Hepatocyte (in vitro differentiated cells): Measurements from ENCODE around the gene ANOS1. TPM values are rescaled to one million over a fixed set of nuclear protein-coding genes. Genes with fewer than 3 reads are reported as not detected.

Experiments used
- DNase-seq: peaks from one replicate; pipeline ENCODE4 v3.0.0-alpha.2; 2016; ENCODE audit warnings: low spot score
- H2AFZ ChIP-seq: fragments of 200-600 bp; sonication (generic); 2 replicates; pipeline ENCODE4 v1.6.0; 2016; ENCODE audit warnings: antibody characterized with exemption, mild to moderate bottlenecking
- H3K27ac ChIP-seq: fragments of 200-600 bp; sonication (generic); 2 replicates; pipeline ENCODE4 v1.5.1; 2016; ENCODE audit warnings: mild to moderate bottlenecking
- H3K27me3 ChIP-seq: fragments of 200-600 bp; sonication (generic); 2 replicates; pipeline ENCODE4 v1.6.1; 2016
- H3K36me3 ChIP-seq: fragments of 200-600 bp; sonication (generic); replicated peaks from 2 replicates; pipeline ENCODE4 v1.5.1; 2016; ENCODE audit warnings: low read depth; ENCODE audit not compliant: insufficient read depth
- H3K4me1 ChIP-seq: fragments of 200-600 bp; sonication (generic); 2 replicates; pipeline ENCODE4 v1.5.1; 2016; ENCODE audit warnings: mild to moderate bottlenecking, moderate library complexity; ENCODE audit not compliant: insufficient read depth
- H3K4me2 ChIP-seq: fragments of 200-600 bp; sonication (generic); 2 replicates; pipeline ENCODE4 v1.6.0; 2016
- H3K4me3 ChIP-seq: fragments of 200-600 bp; sonication (generic); 2 replicates; pipeline ENCODE4 v1.5.1; 2016; ENCODE audit warnings: mild to moderate bottlenecking
- H3K79me2 ChIP-seq: fragments of 200-600 bp; sonication (generic); 2 replicates; pipeline ENCODE4 v1.6.0; 2017; ENCODE audit warnings: mild to moderate bottlenecking
- H3K9me2 ChIP-seq: fragments of 200-600 bp; sonication (generic); replicated peaks from 2 replicates; pipeline ENCODE4 v1.6.0; 2017; ENCODE audit warnings: mild to moderate bottlenecking; ENCODE audit not compliant: insufficient read depth
- H3K9me3 ChIP-seq: fragments of 200-600 bp; sonication (generic); 2 replicates; pipeline ENCODE4 v1.5.1; 2016; ENCODE audit warnings: low read depth, mild to moderate bottlenecking
- H4K20me1 ChIP-seq: fragments of 200-600 bp; sonication (generic); 2 replicates; pipeline ENCODE4 v1.6.0; 2016; ENCODE audit warnings: mild to moderate bottlenecking; ENCODE audit not compliant: insufficient read depth, poor library complexity, severe bottlenecking
- CTCF ChIP-seq: fragments of 200-600 bp; sonication (generic); IDR thresholded peaks from 2 replicates; pipeline ENCODE4 v1.5.1; 2016; ENCODE audit warnings: antibody characterized with exemption, mild to moderate bottlenecking; ENCODE audit not compliant: poor library complexity
- EZH2 ChIP-seq: fragments of 200-600 bp; sonication (generic); IDR thresholded peaks from 2 replicates; pipeline ENCODE4 v1.6.1; 2016; ENCODE audit warnings: antibody characterized with exemption, mild to moderate bottlenecking, borderline replicate concordance
- EZH2phosphoT487 ChIP-seq: fragments of 200-600 bp; sonication (generic); IDR thresholded peaks from one replicate; pipeline ENCODE4 v1.6.1; 2018; ENCODE audit warnings: antibody characterized with exemption, mild to moderate bottlenecking, low read depth, moderate library complexity; ENCODE audit not compliant: unreplicated experiment, severe bottlenecking
- WGBS: methylation state at CpG from one replicate; pipeline ENCODE4 v1.1.6; 2016; ENCODE audit warnings: low lambda C conversion rate; ENCODE audit errors: missing lambda C conversion rate; 5-methylcytosine and 5-hydroxymethylcytosine counted together
- polyA plus RNA-seq: library from polyadenylated mRNA; unstranded; fragments of >200 nt; fragmentation: Nextera tagmentation; extraction: Ambion mirVana; gene quantifications from 2 replicates; pipeline ENCODE4 v1.2.1, GENCODE V29; 2016
- total RNA-seq: library from RNA; depleted of rRNA; stranded (reverse); fragments of >200 nt; gene quantifications from 2 replicates; pipeline ENCODE4 v1.2.3, GENCODE V29; 2014

Gene ANOS1
- total and polyA plus RNA-seq, 2 experiments from 2014 or later, result 3.1 to 6.4 TPM

GRCh38 chrX:8565729-8566128, 166.2 kb downstream of the ANOS1 start:
- H3K4me1 ChIP-seq, result no peaks in the 10 kb centered on the region
- H4K20me1 ChIP-seq, result no peaks in the 10 kb centered on the region
- H3K9me2 ChIP-seq, result no peaks in the 10 kb centered on the region
- no peak for TF ChIP-seq EZH2
- TF ChIP-seq EZH2phosphoT487, result no peak
- no peak for TF ChIP-seq CTCF
- H3K27ac ChIP-seq, result no peak overlapping the region
- WGBS, result 72% methylated on average over 8 of the region's 8 CpGs
- H3K4me2 ChIP-seq, result no peak overlapping the region
- H3K4me3 ChIP-seq, result no peak overlapping the region
- no peak overlapping the region for H2AFZ ChIP-seq
- H3K9me3 ChIP-seq, result no peaks in the 10 kb centered on the region
- H3K79me2 ChIP-seq, result no peaks in the 10 kb centered on the region
- no peaks in the 10 kb centered on the region for H3K36me3 ChIP-seq
- no peak for DNase-seq
- no peaks in the 10 kb centered on the region for H3K27me3 ChIP-seq

- Histone ChIP-seq H3K4me2 (no peak overlapping the region), H3K79me2 (no peaks in the 10 kb centered on the region), H2AFZ (no peak overlapping the region), H3K27me3 (no peaks in the 10 kb centered on the region), H3K27ac (no peak overlapping the region), H3K36me3 (no peaks in the 10 kb centered on the region), H3K4me1 (no peaks in the 10 kb centered on the region), H4K20me1 (no peaks in the 10 kb centered on the region), H3K9me2 (no peaks in the 10 kb centered on the region), H3K4me3 (no peak overlapping the region), H3K9me3 (no peaks in the 10 kb centered on the region)
- no peak for DNase-seq
- WGBS, result 77% methylated on average over 1 of the region's 1 CpG
- TF ChIP-seq EZH2phosphoT487, result no peak
- TF ChIP-seq EZH2, result no peak
- no peak for TF ChIP-seq CTCF
Measured at GRCh38 chrX:8548446-8548845, 183.5 kb downstream of the ANOS1 start.

GRCh38 chrX:8546715-8547114, 185.2 kb downstream of the ANOS1 start:
- H3K4me3 ChIP-seq, result no peak overlapping the region
- H3K9me2 ChIP-seq, result no peaks in the 10 kb centered on the region
- no peak overlapping the region for H2AFZ ChIP-seq
- no peak overlapping the region for H3K27ac ChIP-seq
- H3K27me3 ChIP-seq, result no peaks in the 10 kb centered on the region
- 80% methylated on average over 4 of the region's 4 CpGs for WGBS
- H3K36me3 ChIP-seq, result no peaks in the 10 kb centered on the region
- no peak for TF ChIP-seq EZH2phosphoT487
- no peak for TF ChIP-seq EZH2
- no peak for TF ChIP-seq CTCF
- no peak for DNase-seq
- H3K4me1 ChIP-seq, result no peaks in the 10 kb centered on the region
- H4K20me1 ChIP-seq, result no peaks in the 10 kb centered on the region
- no peaks in the 10 kb centered on the region for H3K9me3 ChIP-seq
- H3K4me2 ChIP-seq, result no peak overlapping the region
- no peaks in the 10 kb centered on the region for H3K79me2 ChIP-seq

GRCh38 chrX:8520791-8521190, 211.1 kb downstream of the ANOS1 start:
- no peak for DNase-seq
- TF ChIP-seq EZH2phosphoT487 (no peak), CTCF (no peak), EZH2 (no peak)
- WGBS, result 61% methylated on average over 2 of the region's 2 CpGs
- no peaks in the 10 kb centered on the region for H4K20me1 ChIP-seq
- no peaks in the 10 kb centered on the region for H3K4me1 ChIP-seq
- H3K4me2 ChIP-seq, result no peak overlapping the region
- no peaks in the 10 kb centered on the region for H3K36me3 ChIP-seq
- H3K79me2 ChIP-seq, result no peaks in the 10 kb centered on the region
- no peaks in the 10 kb centered on the region for H3K9me3 ChIP-seq
- H3K4me3 ChIP-seq, result no peak overlapping the region
- no peaks in the 10 kb centered on the region for H3K9me2 ChIP-seq
- H2AFZ ChIP-seq, result no peak overlapping the region
- no peaks in the 10 kb centered on the region for H3K27me3 ChIP-seq
- no peak overlapping the region for H3K27ac ChIP-seq
